ENCODE measurements around the gene PACSIN2.
"Not testable (repeated sequence)": the region's sequence is repeated elsewhere in the genome, so short reads cannot be mapped to it uniquely, and the experiment has no call there.

PACSIN2 gene

DNA sequence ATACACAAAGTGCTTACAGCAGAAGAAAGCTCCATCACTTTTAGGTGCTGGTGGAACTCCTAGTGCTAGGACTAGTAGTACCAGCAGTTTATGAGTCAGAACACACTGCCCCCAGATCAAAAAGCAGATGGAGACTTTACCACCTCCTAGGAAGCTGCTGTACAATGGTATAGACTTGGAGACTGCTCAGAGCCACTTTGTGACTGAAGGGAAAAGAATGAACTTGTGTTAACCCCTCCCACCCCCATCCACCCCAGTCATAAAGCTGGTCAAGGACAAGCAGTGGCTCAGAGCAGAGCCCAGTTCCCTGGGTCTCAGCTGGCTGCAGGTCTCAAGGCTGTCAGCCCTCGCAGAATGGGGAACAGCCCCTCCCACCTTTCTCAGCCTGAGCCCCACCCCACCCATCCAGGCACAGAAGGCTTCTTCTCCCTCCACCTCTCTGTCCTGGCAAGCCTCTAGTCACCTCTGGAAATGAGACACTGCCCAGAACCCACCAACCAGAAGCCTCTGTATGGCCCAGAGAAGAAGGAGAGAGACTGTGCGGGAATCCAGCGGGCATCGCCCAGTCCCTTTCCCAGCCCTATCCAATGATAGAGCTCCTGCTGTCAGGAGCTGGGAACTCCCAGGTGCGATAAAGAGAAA, 23.8 kb downstream of the PACSIN2 start:
- DNase-seq: peak in 1 of 3 donors; percentile 52

DNA sequence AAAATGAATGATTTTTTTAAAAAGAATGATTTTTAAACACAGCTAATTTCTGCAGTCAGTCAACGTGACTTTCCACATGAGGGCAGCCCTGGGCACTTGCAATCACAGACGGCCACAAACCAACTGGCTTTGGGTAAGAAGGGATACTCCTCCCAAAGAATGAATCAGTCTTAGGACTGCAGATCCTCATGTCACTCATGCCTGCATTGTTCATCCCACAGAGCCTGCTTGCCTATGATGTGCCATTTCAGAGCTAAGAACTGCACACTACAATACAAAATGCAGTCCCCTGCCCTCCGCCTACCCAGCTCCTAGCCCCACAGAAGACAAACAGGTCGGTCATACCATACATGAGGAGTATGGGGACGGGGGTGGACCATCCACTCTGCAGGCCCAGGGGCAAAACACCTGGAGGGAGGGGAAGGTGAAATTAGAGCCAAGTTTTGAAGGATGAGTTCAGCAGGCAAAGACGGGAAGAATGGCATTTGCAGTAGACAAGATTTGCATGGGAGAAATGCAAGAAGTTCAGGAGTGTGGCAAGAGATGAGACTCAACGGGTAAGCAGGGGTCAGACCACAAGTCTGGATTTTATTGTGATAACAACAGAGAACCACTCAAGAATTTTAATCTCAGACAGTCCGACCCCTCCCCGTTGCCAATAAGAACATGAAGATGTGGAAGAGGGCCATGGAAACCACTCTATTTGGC, 24.7 kb downstream of the PACSIN2 start:
- DNase-seq: peak; percentile 85 to 92 (median 91)

DNA sequence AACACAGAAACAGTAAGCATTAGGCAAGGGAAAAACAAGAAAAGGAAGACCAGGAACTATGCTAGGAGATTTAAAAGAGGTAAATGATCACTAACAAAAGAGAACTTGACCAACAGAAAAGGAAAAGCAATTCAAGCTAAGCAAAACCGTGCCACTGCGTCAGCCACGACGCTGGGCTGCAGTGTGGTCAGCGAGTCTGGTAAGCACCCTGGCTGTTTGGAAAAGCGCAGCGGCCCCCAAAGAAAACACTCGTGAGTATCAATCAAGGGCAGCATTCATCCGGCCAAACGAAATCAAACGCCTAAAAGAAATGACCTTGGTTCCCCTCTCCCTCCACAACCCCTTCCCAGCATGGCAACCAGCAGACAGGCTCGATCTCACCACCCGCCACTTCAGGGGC, 28.8 kb downstream of the PACSIN2 start:
- DNase-seq: no peak

DNA sequence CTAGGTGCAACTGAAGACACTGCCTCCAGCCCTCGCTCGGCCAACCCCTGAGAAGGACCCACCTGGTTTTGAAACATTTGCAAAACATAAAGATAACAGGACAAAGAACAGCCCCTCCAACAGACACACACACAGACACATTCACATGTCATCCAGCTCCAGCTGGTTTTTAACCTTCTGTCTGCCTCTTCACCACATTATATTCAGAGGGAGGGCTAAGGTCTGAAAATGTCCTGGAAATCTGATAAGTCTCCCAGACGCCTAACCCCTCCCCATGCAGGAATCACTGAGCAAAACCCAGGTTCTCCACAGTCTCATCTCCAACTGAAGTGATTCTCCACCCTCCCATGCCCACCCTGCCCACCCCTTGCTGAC, 29.4 kb downstream of the PACSIN2 start:
- DNase-seq: no peak

DNA sequence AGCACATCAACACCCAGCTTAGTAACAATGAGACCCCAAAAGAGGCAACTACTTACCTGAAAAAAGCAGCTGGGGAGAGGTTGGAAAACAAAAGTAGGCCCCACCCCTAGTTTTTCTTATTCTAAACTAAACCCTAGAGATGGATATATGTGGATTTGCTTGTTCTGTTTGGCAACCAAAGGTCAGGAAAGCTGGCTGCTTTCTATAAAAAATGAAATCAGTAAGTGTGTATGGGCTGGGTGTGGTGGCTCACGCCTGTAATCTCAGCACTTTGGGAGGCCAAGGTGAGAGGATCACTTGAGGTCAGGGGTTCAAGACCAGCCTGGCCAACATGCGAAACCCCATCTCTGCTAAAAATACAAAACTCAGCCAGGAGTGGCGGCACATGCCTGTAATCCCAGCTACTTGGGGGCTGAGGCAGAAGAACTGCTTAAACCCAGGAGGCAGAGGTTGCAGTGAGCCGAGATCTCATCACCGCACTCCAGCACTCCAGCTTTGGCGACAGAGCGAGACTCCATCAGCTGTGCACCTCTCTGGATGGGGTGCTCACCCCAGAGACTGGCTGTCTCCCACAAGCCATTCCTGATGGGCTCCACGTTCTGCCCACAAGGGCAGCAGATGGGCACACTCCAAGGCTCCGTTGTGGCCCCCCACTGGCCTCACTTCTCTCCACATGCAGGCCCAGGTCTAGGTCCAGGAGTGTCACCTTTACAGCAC, 30.0 kb downstream of the PACSIN2 start:
- no peak for DNase-seq

DNA sequence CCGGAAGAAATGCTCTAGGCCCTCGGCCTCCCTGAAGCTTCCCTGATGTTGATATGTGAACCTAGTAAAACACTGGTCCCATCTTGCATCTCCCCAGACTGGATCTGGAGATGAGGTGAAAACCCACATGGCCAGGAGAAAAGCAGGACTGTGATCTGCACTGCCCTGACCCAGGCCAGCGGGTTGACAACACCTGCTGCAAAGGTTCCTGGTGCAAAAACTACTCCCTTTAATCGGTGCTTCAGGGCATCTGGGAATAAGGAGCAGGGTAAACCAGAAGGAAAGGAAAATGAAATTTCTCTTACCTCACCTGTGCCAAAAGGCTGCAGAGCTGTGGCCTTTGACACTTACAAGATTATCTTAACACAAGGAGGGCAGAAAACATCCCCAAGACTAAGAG, 30.6 kb downstream of the PACSIN2 start:
- DNase-seq: no peak

DNA sequence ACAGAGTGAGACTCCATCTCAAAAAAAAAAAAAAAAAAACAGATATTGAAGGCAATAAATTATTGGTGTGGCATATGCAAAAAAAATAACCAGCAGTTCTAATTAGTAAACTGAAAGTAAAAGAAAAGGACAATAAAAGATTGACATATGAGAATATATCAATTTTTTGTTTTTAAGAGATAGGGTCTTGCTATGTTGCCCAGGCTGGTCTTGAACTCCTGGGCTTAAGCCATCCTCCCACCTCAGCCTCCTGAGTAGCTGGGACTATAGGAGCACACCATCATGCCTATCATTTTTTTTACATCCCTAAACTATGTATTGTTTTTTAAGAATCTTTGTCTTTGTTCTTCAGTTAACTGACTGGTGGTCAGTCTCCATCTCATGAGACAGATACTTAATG, 31.5 kb downstream of the PACSIN2 start:
- DNase-seq: no peak

DNA sequence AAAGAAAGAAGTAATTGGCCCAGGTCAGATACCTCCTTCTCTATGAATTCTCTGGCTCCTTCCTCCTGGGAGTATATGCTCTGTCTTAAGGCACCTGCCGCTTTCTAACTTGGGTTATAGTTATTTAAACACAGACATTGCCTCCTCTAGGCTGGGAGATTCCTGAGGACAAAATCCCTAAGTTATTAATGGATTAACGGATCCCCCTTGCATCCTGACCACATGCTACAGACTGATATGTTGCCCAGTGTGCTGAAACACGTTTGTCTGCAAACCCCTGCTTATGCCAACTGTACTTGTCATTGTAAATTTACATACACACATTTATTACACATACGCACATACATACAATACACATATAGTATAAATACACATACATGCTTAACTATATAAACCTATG, 35.3 kb downstream of the PACSIN2 start:
- no peak for DNase-seq

DNA sequence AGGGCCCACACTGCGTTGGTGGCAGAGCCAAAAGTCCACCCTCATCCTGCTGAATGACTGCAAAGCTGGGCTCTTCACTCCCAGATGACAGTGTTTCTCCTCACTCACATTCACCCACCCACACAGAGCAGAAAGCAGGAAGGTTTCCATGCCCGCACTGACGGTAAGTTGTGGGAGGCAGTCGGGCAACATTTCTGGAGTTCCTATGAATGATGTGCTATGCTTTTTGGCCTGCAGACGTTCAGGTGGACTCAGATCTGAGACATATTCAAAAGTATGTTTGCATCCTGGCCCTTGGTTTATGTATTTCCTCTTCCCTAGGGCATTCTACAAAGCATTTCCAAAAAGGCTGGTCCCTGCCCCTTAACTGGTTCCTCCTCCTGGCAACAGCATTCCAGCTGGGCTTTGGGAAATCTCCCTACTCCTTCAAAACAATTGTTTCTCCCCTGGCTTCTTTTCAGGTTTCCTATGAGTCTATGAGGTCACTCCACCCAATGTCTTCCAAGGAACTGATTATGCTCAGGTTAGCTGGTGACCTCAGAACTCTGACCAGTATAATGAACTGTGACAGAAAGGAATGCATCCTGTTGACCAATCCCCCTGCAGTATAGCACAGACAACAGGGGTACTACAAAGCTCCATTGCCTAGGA, 36.4 kb downstream of the PACSIN2 start:
- DNase-seq: peak; percentile 61 to 69 (median 61)

DNA sequence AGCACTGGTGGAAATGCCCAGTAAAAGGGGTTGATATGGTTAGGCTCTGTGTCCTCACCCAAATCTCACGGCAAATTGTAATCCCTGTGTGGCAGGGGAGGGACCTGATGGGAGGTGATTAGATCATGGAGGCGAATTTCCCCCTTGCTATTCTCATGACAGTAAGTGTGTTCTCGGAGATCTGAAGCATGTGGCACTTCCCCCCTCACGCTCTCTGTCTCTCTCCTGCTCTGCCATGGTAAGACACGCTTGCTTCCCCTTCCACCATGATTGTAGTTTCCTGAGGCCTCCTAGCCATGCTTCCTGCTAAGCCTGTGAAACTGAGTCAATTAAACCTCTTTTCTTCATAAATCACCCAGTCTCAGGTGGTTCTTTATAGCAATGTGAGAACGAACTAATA, 37.4 kb downstream of the PACSIN2 start:
- peak; percentile 77 to 84 (median 84) for DNase-seq

DNA sequence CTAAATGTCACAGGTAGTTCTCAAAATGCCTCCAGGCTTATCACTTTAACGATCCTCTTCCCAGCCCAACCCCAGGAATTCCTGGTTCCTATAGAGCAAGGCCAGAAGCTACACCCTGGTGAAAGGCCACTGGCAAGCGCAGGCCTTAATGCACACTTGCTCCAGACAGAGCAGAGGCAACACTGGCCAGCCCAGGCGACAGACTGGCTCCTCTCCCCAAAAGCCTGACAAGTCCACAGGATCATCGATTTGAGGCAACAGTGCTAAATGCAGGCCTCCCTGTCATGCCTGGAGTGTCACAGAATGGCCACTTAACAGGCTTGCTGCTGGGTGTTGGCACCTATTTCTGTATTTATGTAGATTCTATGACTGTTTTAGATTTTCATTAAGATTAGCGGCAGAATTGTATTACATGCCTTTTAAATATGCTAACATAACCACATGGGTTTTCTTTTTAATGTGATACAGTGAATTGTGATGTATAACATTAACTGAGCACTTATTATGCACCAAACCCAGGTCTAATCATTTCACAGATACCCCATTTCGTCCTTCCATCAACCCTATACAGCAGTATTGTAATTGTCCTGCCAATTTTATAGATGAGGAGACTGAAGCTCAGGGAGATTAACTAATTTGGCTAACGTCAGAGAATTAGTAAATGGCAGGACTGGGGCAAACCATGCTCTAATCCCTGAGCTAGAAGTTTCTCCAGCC, 38.6 kb downstream of the PACSIN2 start:
- DNase-seq: no peak

DNA sequence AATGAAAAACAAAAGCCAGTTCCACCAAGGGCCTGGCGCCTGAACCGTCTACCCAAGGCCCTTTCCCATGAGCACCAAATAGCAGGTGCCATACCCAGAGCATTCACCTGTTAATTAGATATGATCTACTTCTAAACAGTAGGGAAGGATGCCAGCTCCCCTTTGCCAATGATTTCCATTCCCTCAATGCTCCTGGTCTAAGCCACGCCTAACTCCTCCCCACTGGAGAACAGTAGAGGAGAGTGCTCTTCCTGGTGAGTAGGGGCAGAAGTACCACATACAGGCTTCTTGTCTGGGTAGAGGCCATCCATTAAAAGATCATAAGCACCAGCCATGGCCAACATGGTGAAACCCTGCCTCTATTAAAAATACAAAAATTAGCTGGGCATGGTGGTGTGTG, 40.7 kb downstream of the PACSIN2 start:
- DNase-seq: no peak

DNA sequence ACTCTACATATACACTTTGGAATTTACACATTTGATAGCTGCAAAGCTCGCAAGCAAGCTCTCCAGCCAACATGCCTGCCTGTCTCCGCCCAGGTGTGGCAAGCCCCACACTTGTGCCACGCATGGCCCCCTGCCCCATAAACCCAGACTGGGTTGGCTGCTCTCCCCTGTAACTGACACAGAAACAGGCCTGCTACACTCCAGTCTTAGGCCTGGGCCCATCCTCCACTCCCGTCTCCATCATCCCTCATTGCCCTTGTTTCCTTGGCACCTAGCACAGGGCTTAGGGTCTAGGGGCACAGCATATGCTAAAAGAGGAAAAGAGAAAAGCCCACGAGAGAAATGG, 41.4 kb downstream of the PACSIN2 start:
- no peak for DNase-seq

DNA sequence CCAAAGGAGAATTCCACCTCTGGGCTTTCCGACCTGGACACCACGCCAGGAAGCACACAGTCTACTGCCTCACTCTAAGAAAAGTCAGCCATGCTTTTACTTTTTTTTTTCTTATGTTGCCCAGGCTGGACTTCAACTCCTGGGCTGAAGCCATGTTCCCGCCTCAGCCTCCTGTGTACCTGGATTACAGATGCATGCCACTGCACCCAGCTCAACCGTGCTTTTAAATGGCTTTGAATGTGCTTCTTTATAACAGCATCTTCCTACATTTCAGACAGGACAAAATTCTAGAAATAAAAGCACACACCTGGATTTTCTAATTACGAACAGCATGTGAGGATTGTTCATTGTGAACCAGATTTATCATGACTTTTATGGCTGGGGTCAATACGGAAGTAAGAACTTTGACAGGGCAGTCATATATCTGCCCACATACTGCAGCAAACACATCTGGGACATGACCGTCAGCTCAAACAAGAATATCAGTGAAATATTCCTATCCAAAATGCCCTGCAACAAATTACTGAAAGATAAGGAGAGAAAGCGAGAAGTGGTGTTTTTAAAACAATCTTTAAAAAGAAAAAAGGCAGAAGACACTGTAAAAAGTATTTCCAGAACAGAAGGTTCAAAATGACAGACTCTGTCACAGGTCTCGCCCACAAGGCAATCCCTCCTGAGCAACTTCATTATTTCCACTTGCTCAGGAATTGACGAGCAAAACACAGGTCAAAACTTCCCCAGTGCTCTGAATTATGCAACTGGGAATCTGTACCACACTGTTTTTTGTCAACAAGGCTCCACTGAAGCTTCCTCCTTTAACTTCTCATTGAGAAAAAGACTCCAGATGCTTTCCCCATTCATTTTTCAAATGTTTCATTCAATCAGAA, 42.1 kb downstream of the PACSIN2 start:
- peak; percentile 73 to 85 (median 82) for DNase-seq

DNA sequence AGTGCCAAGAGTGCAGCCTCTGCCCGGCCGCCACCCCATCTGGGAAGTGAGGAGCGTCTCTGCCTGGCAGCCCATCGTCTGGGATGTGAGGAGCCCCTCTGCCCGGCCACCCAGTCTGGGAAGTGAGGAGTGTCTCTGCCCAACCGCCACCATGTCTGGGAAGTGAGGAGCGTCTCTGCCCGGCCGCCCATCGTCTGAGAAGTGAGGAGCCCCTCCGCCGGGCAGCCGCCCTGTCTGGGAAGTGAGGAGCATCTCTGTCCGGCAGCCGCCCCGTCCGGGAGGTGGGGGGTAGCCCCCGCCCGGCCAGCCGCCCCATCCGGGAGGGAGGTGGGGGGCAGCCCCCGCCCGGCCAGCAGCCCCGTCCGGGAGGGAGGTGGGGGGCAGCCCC, 43.5 kb downstream of the PACSIN2 start:
- not testable (repeated sequence) for DNase-seq

DNA sequence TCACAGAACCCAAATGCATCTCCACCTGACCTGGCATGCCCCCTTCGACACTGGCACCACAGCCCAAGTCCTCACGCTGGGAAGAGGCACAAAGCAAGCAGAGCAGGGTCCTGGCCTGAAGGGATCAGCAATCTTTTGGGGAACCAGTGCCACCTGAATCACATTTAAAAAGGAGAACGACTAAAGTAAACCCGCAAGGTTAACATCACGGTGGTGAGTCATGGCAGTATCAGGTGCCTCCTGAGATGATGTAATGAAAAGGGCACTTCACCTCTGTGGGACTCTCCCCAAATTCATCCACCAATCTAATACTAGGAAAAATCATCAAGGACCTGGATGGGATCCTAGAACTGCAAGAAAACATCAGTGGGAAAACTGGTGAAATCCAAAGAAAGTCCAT, 44.9 kb downstream of the PACSIN2 start:
- DNase-seq: no peak

DNA sequence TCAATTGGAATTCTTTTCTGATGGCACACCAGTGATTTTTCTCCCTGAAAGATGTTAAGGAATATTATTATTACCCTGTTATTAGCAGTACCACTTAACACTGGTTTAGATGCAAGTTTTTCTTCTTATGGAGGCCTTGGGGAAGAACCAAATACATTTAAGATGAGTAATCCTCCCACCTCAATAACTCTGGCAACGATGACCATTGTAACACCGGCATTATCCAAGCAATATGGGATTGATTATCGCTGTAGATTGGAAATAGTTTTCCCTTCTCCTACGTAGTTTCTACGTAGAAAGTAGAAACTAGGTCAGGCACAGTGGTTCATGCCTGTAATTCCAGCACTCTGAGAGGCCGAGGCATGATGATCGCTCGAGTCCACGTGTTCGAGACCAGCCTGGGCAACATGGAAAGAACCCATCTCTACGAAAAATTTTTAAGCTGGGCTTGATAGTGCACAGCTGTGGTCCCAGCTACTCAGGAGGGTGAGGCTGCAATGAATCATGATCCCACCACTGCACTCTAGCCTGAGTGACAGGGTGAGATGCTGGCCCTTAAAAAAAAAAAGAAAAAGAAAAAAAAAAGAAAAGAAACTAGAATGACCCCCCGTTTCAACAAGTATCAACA, 45.5 kb downstream of the PACSIN2 start:
- DNase-seq: no peak

DNA sequence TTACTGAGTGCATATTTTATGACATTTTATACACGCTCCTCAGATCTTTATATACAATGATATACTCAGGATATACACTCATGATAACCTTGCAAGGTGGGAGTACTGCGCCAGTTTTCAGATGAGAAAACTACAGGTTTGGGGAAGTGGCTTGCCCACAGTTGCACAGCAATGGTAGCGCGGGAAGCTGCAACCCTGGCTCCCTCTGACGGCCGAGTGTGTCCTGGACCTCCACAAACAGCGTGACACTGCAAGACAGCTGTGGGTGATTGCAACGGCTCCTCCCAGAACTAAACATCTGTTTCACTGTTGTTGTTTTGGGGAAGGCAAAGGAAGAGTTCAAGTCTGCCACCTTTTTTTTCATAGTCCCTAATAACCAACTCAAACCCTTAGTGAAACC, 47.0 kb downstream of the PACSIN2 start:
- peak; percentile 83 to 84 (median 83) for DNase-seq

DNA sequence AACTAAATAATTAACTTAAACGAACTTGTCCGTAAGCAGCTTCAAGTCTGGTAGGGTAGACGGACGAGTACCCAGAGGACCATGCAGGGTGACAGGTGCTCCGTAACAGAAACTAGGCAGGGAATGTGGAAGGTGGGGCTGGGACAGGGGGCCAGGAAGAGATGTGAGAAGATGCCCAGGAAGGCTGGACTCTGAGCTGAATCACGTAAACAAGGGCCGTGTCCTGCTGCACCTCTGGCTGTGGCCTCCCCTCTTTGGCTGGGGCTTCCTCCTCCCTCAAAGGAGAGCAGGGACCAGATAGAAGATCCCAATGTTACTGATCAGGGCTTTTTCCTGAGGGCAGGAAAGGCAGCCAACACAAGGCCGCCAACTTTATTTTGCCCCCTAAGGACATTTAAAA, 47.9 kb downstream of the PACSIN2 start:
- no peak for DNase-seq

DNA sequence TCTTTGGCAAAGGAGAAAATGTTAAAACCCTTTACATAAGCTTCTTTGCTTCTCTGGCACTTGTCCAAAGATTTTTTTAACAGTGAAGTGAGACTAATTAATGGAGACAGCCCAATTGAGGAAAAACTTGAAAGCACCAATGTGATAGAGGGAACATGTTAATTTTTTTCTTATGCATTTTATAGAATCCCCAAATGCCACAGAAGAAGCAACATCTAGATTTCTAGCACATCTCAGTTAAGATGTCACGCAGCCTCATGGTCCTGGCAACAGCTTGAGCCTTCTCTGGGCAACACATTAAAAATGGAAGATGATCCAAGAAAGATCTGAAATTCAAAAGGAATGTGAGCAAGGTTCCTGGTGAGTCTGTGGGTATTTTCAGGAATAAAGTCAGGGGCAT, 48.5 kb downstream of the PACSIN2 start:
- DNase-seq: no peak

DNA sequence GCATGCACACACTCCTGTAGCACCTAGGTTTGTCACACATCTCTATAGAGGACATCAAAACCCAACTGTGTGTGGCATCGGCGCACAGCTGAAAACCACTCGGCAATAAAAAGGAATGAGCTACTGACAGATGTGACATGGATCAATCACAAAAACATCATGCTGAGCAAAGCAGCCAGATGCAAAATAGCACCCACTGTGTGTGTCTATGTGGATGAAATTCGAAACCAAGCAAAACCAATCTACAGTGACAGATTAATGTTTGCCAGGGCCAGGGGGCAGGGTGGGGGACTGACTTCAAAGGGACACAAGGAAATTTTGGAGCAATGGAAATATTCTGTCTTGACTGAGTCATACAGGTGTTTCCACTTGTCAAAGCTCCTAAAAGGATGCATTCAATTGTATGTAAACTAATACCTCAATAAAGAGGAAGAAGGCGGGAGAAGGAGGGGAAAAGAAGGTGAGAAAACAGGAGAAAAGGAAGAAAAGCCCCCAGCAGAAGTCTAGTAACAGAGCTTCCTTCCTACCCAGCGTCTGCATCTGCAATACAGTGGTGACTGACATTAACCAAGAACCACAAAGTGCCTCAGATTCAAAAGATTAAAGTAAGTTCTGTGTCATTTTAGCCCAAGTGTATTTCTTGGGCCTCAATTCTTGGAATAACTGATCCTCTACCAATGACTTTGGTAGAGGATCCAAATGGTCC, 49.8 kb downstream of the PACSIN2 start:
- no peak for DNase-seq
